Osteocyte (in vitro differentiated cells): ENCODE results near the gene DGKQ. TPM values are rescaled to one million over a fixed set of nuclear protein-coding genes. Genes with fewer than 3 reads are reported as not detected.
A peak's percentile ranks its signal among the peaks of the same experiment; 100 is the strongest.

Experiments
- DNase-seq: peaks from one replicate; pipeline ENCODE4 v3.0.0; 2021; ENCODE audit warnings: mixed read lengths; ENCODE audit not compliant: unreplicated experiment; ENCODE audit errors: extremely low spot score
- H3K27ac Mint-ChIP-seq: one replicate; pipeline ENCODE4 v1.8.0; 2021; ENCODE audit warnings: mild to moderate bottlenecking, mixed read lengths; ENCODE audit not compliant: unreplicated experiment
- H3K27me3 Mint-ChIP-seq: one replicate; pipeline ENCODE4 v1.8.0; 2021; ENCODE audit warnings: mixed read lengths; ENCODE audit not compliant: unreplicated experiment
- H3K36me3 Mint-ChIP-seq: one replicate; pipeline ENCODE4 v1.8.0; 2021; ENCODE audit warnings: mixed read lengths; ENCODE audit not compliant: unreplicated experiment
- H3K4me1 Mint-ChIP-seq: one replicate; pipeline ENCODE4 v1.8.0; 2021; ENCODE audit warnings: mixed read lengths; ENCODE audit not compliant: unreplicated experiment
- H3K4me3 Mint-ChIP-seq: one replicate; pipeline ENCODE4 v1.8.0; 2021; ENCODE audit warnings: mild to moderate bottlenecking, moderate library complexity, mixed read lengths; ENCODE audit not compliant: unreplicated experiment
- H3K9me3 Mint-ChIP-seq: one replicate; pipeline ENCODE4 v1.8.0; 2021; ENCODE audit warnings: mixed read lengths; ENCODE audit not compliant: unreplicated experiment
- total RNA-seq: library from RNA; stranded (reverse); gene quantifications from 2 replicates; pipeline ENCODE4 v1.2.1, GENCODE V29; 2021
- TF ChIP-seq, protein P1 (sequence below): fragments of 200-600 bp; sonication (generic); IDR thresholded peaks from 2 replicates; pipeline ENCODE4 v1.5.0; 2021; ENCODE audit warnings: antibody characterized with exemption, mild to moderate bottlenecking, moderate library complexity

DGKQ gene
- total RNA-seq, 1 donor from 2014 or later: 18.5 TPM

DNA sequence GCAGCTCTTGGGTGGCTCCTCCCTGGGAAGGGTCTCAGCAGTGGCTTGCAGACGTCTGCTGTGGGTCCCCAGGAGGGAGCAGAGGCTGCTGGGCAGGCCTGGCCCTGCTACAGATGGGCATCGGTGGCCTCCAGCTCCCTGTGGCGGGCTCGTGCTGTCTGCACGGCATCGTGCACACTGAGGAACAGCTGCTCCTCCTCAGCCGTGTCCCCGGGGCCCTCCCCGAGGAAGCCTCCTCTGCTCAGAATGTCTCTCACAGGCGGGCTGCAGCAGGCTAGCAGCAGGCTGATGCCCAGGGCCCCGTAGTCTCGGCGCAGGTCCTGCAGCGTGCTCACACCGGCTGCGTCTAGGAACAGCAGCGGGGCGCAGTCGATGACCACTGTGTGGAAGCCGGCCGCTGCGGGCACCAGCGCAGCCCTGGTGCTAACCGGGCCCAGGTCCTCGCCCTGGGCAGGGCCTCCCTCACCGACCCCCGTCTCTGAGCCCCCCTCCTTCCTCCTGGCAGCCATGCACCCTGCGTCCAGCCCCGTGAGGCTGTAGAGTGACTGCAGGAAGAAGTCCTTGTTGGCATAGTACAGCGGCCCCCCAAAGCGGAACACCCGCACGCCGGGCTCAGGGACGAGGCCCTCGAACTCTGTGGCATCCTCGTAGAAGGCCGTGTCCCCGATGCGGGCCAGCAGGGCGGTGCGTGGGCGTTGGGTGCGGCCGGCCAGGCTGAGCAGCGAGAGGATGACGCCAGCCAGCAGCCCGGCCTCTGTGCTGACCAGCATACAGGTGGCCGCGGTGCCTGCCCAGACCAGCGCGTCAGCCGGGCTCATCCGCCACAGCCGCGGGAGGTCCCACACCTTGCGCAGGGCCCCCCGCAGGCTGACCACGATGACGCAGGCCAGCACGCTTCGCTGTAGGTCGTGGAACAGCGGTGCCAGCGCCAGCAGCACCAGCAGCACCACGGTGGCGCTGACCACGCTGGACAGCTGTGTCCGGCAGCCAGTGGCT lies 15.7 kb upstream of the DGKQ start:
- no peak overlapping the region for H3K27ac Mint-ChIP-seq
- DNase-seq: no peak
- no peaks in the 10 kb centered on the region for H3K9me3 Mint-ChIP-seq
- no peaks in the 10 kb centered on the region for H3K27me3 Mint-ChIP-seq
- no peak overlapping the region for H3K4me3 Mint-ChIP-seq
- peaks cover 28% of the 10 kb centered on the region for H3K4me1 Mint-ChIP-seq
- TF ChIP-seq, protein P1, sequence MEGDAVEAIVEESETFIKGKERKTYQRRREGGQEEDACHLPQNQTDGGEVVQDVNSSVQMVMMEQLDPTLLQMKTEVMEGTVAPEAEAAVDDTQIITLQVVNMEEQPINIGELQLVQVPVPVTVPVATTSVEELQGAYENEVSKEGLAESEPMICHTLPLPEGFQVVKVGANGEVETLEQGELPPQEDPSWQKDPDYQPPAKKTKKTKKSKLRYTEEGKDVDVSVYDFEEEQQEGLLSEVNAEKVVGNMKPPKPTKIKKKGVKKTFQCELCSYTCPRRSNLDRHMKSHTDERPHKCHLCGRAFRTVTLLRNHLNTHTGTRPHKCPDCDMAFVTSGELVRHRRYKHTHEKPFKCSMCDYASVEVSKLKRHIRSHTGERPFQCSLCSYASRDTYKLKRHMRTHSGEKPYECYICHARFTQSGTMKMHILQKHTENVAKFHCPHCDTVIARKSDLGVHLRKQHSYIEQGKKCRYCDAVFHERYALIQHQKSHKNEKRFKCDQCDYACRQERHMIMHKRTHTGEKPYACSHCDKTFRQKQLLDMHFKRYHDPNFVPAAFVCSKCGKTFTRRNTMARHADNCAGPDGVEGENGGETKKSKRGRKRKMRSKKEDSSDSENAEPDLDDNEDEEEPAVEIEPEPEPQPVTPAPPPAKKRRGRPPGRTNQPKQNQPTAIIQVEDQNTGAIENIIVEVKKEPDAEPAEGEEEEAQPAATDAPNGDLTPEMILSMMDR: no peak
- no peaks in the 10 kb centered on the region for H3K36me3 Mint-ChIP-seq

DNA sequence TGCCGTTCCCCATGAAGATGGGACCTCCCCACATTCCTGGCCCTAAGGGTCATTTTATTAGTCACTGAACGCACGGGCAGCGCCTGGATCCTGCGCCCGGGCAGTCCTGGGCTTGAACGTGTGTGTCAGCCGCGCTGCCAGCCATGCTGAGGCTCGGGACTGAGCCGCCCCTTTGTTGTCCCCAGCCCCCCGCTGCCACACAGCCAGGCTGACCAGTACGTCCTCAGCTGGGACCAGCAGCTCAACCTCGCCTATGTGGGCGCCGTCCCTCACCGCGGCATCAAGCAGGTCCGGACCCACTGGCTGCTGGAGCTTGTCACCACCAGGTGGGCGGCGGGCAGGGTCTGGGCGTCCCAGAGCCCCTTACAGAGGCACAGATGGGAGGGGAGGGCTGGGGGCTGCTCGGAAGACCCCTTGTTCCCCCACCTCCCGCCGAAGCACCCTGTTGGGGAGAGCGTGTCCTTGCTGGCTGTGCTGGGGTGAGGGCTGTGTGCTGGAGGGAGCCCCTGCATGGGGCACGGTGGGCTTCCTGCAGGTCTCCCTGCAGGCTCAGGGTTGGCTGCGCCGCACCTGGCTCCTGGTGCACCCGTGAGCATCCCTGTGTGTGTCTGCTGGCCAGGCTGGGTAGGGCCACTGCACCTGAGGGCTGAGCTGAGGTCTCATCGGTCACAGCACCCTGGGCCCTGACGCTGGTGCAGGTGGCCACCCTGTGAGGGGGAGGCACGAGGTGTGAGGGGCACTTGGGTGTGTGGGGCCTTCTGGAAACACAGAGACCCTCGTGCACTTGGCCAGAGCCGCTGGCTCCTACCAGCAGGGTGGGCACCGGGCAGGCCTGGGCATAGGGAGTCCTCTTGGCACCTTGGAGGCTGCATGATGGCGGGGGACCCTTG lies 14.5 kb upstream of the DGKQ start:
- Mint-ChIP-seq H3K4me3 (peak overlapping the region; percentile 68), H3K27me3 (no peaks in the 10 kb centered on the region), H3K9me3 (no peaks in the 10 kb centered on the region), H3K36me3 (no peaks in the 10 kb centered on the region), H3K27ac (no peak overlapping the region), H3K4me1 (peaks cover 28% of the 10 kb centered on the region)
- TF ChIP-seq, protein P1: no peak
- no peak for DNase-seq

DNA sequence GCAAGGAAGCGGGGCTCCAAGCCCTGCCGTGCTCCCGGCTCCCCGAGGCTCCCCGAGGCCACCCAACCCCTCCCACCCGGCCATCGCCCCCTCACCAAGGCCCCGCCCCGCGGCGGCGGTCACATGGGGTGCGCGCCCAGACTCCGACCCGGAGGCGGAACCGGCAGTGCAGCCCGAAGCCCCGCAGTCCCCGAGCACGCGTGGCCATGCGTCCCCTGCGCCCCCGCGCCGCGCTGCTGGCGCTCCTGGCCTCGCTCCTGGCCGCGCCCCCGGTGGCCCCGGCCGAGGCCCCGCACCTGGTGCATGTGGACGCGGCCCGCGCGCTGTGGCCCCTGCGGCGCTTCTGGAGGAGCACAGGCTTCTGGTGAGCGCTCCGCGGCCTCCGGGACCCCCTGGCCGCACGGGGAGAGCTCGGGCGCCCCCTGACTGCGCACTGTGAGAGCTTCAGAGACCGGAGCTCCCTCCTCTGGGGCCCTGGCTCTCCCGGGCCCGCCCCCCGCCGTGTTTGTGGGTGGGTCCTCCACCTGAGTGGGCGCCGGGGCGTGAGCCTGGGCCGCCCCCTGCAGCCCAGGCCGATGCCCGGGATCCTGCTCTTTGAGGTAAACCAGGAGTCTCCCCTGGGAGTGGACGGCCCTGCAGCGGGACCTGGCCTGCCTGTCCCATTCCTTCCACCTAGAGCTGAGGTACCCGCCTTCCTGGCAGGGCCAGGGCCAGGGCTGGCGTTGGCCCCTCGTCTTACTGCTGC lies 13.7 kb upstream of the DGKQ start, which contains the start of gene IDUA:
TSS of gene IDUA (plus strand) at position 166 of the 745 bp plus-strand sequence. CDS start at position 207, 41 bp downstream.
- Mint-ChIP-seq H3K27me3 (no peaks in the 10 kb centered on the region), H3K4me3 (peak within 1 kb of the TSS; percentile 89), H3K36me3 (no peaks in the 10 kb centered on the region), H3K9me3 (no peaks in the 10 kb centered on the region), H3K4me1 (peaks cover 22% of the 10 kb centered on the region), H3K27ac (peak within 1 kb of the TSS; percentile 79)
- TF ChIP-seq, protein P1: peak; percentile 57
- DNase-seq: no peak

DNA sequence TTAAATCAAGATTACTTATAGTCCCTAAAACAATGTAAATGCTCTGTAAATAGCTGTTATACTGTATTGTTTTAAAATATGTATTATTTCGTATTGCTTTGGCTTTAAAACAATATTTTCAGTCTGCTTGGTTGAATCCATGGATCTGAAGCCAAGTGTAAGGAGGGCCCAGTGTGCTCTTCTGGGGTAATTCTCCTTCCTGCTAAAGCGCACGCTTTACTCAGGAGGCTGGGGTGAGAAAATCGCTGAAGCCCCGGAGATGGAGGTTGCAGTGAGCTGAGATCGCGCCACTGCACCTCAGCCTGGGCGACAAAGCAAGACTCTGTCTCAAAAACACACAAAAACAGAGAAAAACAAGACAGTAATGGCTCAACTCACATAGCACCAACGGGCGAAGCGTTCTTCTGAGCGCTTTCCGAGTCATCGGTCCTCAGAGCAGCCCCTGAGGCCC lies 13.1 kb upstream of the DGKQ start:
- Mint-ChIP-seq H3K36me3 (no peaks in the 10 kb centered on the region), H3K27ac (peak overlapping the region; percentile 79), H3K4me3 (peak overlapping the region; percentile 89), H3K9me3 (no peaks in the 10 kb centered on the region), H3K27me3 (no peaks in the 10 kb centered on the region), H3K4me1 (peaks cover 22% of the 10 kb centered on the region)
- DNase-seq: no peak
- TF ChIP-seq, protein P1: no peak
